Testis (tissue), 3 donors: Measurements from ENCODE around the gene RIPOR3. TPM values are rescaled to one million over a fixed set of nuclear protein-coding genes. Genes with fewer than 3 reads are reported as not detected.

Experiments
- DNase-seq: peaks from one replicate; pipeline ENCODE4 v3.0.0-alpha.2; 2019
- H3K27ac ChIP-seq, 2 donors: fragments of 200-600 bp; sonication (generic); one replicate each; pipeline ENCODE4 v1.5.1; 2019
- H3K27me3 ChIP-seq: fragments of 200-600 bp; sonication (generic); one replicate; pipeline ENCODE4 v1.5.1; 2019
- H3K36me3 ChIP-seq: fragments of 200-600 bp; sonication (generic); one replicate; pipeline ENCODE4 v1.5.1; 2017; ENCODE audit warnings: low read depth; ENCODE audit errors: missing control alignments
- H3K4me1 ChIP-seq: fragments of 200-600 bp; sonication (generic); one replicate; pipeline ENCODE4 v1.5.1; 2019
- H3K4me3 ChIP-seq, 2 donors: fragments of 200-600 bp; sonication (generic); one replicate each; pipeline ENCODE4 v1.5.1; 2017 to 2019
- H3K9me3 ChIP-seq: fragments of 200-600 bp; sonication (generic); one replicate; pipeline ENCODE4 v1.5.1; 2017
- POLR2A ChIP-seq: fragments of 450-650 bp; IDR thresholded peaks from one replicate; pipeline ENCODE4 v1.6.1; 2017; ENCODE audit warnings: antibody characterized with exemption, mild to moderate bottlenecking, moderate library complexity
- WGBS, 2 donors: methylation state at CpG; one replicate each; pipeline ENCODE4 v1.1.5; 2018; 5-methylcytosine and 5-hydroxymethylcytosine counted together
- intact Hi-C: fragments of 100-400 bp; cut with DNase I; formaldehyde crosslinking; loops from one replicate; pipeline ENCODE4 v1.15.1; 2023; ENCODE audit warnings: low total_unique reads
- polyA plus RNA-seq: library from polyadenylated mRNA; stranded (reverse); fragments of 350-450 nt; fragmentation: Illumina TruSeq; extraction: RNeasy Lipid Tissue Mini Kit (QIAGEN cat#74804); gene quantifications from one replicate; pipeline ENCODE4 v1.2.3, GENCODE V29; 2014; ENCODE audit warnings: low read depth, low replicate concordance; ENCODE audit not compliant: insufficient read depth
- total RNA-seq, 2 donors: library from RNA; depleted of rRNA; stranded (reverse); fragments of >200 nt; gene quantifications; one replicate each; pipeline ENCODE4 v1.2.3, GENCODE V29; 2016
- TF ChIP-seq, protein P1 (sequence below), 3 experiments: fragments of 450-650 bp in 2 of 3; fragments of 200-600 bp in 1 of 3; sonication (generic) in 1 of 3; IDR thresholded peaks; one replicate each; pipeline ENCODE4 v1.5.1; 2016 to 2019; ENCODE audit warnings: antibody characterized with exemption in 3 of 3, mild to moderate bottlenecking in 2 of 3, moderate library complexity in 1 of 3

The RIPOR3 gene
- total and polyA plus RNA-seq, 3 donors from 2014 or later = 11.3 to 26.9 (median 22.1) TPM

DNA sequence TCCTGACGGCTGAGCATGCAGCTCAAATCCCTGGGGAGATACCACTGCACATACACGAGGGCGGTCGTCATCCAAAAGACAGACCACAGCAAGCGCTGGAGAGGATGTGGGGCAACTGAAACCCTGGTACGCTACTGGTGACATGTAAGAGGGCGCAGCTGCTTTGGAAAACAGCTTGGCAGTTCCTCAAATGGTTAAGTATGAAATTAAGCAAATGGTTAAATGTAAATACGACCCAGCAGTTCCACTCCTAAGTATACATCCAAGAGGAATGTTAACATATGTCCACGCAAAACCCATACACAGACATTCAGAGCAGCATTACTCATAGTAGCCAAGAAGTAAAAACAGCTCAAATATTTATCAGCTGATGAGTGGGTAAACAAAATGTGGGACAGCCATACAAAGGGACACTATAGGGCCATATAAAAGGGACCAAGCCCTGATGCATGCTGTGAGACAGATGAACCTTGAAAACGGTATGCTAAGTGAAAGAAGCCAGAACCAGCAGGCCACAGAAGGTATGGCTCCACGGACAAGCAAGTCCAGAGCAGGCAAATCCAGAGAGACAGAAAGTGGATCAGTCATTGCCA is 38.5 kb downstream of the RIPOR3 start:
- Histone ChIP-seq H3K27me3 (no peaks in the 10 kb centered on the region), H3K4me3 (no peak overlapping the region), H3K27ac (no peak overlapping the region), H3K36me3 (no peaks in the 10 kb centered on the region), H3K9me3 (no peaks in the 10 kb centered on the region), H3K4me1 (peaks cover 15% of the 10 kb centered on the region)
- intact Hi-C loops = no loop called here
- 83 to 88% methylated on average over 11 of the region's 11 CpGs for WGBS, 2 donors
- DNase-seq = no peak
- TF ChIP-seq, protein P1, sequence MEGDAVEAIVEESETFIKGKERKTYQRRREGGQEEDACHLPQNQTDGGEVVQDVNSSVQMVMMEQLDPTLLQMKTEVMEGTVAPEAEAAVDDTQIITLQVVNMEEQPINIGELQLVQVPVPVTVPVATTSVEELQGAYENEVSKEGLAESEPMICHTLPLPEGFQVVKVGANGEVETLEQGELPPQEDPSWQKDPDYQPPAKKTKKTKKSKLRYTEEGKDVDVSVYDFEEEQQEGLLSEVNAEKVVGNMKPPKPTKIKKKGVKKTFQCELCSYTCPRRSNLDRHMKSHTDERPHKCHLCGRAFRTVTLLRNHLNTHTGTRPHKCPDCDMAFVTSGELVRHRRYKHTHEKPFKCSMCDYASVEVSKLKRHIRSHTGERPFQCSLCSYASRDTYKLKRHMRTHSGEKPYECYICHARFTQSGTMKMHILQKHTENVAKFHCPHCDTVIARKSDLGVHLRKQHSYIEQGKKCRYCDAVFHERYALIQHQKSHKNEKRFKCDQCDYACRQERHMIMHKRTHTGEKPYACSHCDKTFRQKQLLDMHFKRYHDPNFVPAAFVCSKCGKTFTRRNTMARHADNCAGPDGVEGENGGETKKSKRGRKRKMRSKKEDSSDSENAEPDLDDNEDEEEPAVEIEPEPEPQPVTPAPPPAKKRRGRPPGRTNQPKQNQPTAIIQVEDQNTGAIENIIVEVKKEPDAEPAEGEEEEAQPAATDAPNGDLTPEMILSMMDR (IDR thresholded peaks at IDR 0.05) = no peak
- no peak for TF ChIP-seq POLR2A

DNA sequence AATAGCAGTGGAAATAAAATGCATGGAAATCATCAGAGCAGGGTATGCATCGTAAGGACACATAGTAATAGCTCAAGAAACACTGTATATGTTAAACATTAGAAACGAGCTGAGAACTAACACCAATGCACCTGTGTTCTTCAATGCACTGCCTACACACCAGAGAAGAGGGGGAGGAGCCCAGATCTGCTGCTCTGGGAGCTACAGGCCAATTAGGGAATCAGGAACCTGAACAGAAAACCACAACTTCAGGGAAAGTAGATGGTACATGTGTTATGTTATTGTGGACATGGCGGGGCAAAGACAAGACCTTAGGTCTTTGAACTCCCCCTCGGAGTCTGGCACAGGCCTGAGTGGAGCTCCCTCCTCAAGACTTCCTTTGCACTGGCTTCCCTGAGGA is 39.7 kb downstream of the RIPOR3 start:
- Histone ChIP-seq H3K9me3 (no peaks in the 10 kb centered on the region), H3K36me3 (no peaks in the 10 kb centered on the region), H3K4me3 (no peak overlapping the region), H3K4me1 (peaks cover 15% of the 10 kb centered on the region), H3K27ac (no peak overlapping the region), H3K27me3 (no peaks in the 10 kb centered on the region)
- WGBS, 2 donors = 83 to 84% methylated on average over 4 of the region's 4 CpGs
- no peak for DNase-seq
- intact Hi-C loops = no loop called here
- TF ChIP-seq, protein P1 (IDR thresholded peaks at IDR 0.05) = no peak
- TF ChIP-seq POLR2A = no peak

DNA sequence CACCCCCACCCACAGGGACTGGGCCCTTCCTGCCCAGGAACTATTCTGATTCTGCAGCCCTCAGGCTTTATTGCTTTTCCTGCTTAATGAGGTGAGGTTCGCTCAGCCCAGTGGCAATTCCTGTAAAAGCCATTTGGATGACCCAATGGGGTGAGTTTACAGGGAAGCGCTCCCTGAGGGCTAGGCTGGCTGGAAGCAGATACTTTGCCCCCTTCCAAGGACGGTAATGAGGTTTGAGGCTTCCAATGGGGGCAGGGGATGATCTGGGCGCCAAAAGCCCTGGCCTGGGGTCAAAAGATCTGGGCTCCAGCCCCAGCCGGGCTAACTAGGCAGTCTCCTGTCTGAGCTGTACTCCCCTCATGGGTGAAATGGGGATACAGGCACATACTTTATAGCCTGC is 41.8 kb downstream of the RIPOR3 start:
- Histone ChIP-seq H3K27me3 (no peaks in the 10 kb centered on the region), H3K4me3 (no peak overlapping the region), H3K9me3 (no peaks in the 10 kb centered on the region), H3K27ac (no peak overlapping the region), H3K36me3 (no peaks in the 10 kb centered on the region), H3K4me1 (peaks cover 18% of the 10 kb centered on the region)
- intact Hi-C loops = no loop called here
- no peak for TF ChIP-seq POLR2A
- TF ChIP-seq, protein P1 (IDR thresholded peaks at IDR 0.05) = no peak
- no peak for DNase-seq
- 69 to 81% methylated on average over 3 to 5 of the region's 5 CpGs for WGBS, 2 donors

DNA sequence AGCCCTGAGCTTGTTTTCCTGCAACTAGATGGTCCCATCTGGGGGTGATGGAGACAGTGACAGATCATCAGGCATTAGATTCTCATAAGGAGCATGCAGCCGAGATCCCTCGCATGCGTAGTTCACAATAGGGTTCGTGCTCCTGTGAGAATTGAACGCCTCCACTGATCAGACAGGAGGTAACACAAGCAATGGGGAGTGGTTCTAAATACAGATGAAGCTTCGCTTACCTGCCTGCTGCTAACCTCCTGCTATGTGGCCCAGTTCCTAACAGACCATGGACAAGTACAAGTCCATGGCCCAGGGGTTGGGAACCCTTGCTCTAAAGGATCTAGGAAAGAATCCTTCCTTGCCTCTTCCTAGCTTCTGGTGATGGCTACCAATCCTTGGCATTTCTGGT is 42.7 kb downstream of the RIPOR3 start:
- intact Hi-C loops = no loop called here
- TF ChIP-seq, protein P1 (IDR thresholded peaks at IDR 0.05) = no peak
- no peak for TF ChIP-seq POLR2A
- no peaks in the 10 kb centered on the region for H3K9me3 ChIP-seq
- DNase-seq = no peak
- H3K4me1 ChIP-seq = peaks cover 16% of the 10 kb centered on the region
- WGBS, 2 donors = 89 to 100% methylated on average over 6 of the region's 6 CpGs
- no peak overlapping the region for H3K27ac ChIP-seq
- H3K27me3 ChIP-seq = no peaks in the 10 kb centered on the region
- H3K36me3 ChIP-seq = no peaks in the 10 kb centered on the region
- no peak overlapping the region for H3K4me3 ChIP-seq

DNA sequence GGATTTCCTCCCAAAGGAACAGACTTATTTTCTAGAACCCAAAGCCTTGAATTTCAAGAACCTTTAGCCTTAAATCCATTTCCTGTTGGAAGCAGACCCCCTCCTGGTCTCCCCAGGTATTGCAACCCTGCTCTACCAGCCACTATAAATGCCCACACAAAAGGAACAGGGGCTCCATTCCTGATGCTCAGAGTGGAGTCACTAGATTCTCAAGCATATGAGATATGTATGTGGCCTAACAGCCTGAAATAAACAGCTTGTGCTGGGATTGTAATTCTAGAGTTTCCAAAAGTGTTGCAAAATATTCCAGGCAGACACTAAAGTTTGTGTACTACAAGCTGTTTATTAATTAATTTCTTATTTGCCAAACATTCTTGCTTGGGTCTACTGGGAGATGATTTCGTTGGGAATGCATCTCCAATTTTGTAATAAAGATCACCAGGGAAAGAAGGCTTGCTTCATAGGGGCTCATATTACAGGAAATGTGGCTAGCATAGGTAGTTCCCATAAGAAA is 44.8 kb downstream of the RIPOR3 start:
- no peak for DNase-seq
- Histone ChIP-seq H3K4me3 (no peak overlapping the region), H3K27ac (peak overlapping the region in 1 of 2 donors; percentile 41), H3K4me1 (peaks cover 16% of the 10 kb centered on the region), H3K9me3 (no peaks in the 10 kb centered on the region), H3K27me3 (no peaks in the 10 kb centered on the region), H3K36me3 (no peaks in the 10 kb centered on the region)
- intact Hi-C loops = no loop called here
- TF ChIP-seq, protein P1 (IDR thresholded peaks at IDR 0.05) = peak in 2 of 3 experiments; percentile 10 to 11
- no peak for TF ChIP-seq POLR2A
- WGBS, 2 donors = 70 to 83% methylated on average over 1 of the region's 1 CpG
